ENCODE measurements around the gene FOXD2.
A peak's percentile ranks its signal among the peaks of the same experiment; 100 is the strongest.

Gene FOXD2

GRCh38 chr1:47437447-47438164, at the start of gene FOXD2:
Gene FOXD2, plus strand, starts transcription at chr1:47438044. Its CDS starts 92 bp downstream, at chr1:47438136.
- TF ChIP-seq EZH2 (IDR thresholded peaks at IDR 0.05; ENCODE audit: borderline replicate concordance, low read length): no peak
- peak; percentile 75 for TF ChIP-seq CTCF (IDR thresholded peaks at IDR 0.05; ENCODE audit: low read length)
- H3K4me1 ChIP-seq (ENCODE audit: insufficient read depth, low read length, severe bottlenecking): peaks cover 11% of the 10 kb centered on the region
- H3K79me2 ChIP-seq (ENCODE audit: insufficient read depth, low read length): no peaks in the 10 kb centered on the region
- H4K20me1 ChIP-seq (ENCODE audit: insufficient read depth, low read length): no peaks in the 10 kb centered on the region
- H3F3A ChIP-seq (ENCODE audit: insufficient read depth, low read length): no peaks in the 10 kb centered on the region
- H3K9me3 ChIP-seq (ENCODE audit: low read length): no peaks in the 10 kb centered on the region
- H3K9ac ChIP-seq (ENCODE audit: low read length): peak within 1 kb of the TSS; percentile 89
- H2AFZ ChIP-seq (ENCODE audit: low read length): no peak within 1 kb of the TSS
- H3K4me2 ChIP-seq (ENCODE audit: low read length): peak within 1 kb of the TSS; percentile 86
- H3K36me3 ChIP-seq (ENCODE audit: insufficient read depth, low read length): peaks cover 5% of the 10 kb centered on the region; the same call in 1 of the 2 replicates
- no peaks in the 10 kb centered on the region for H3K9me2 ChIP-seq (ENCODE audit: low read depth, low read length)
- H3K27ac ChIP-seq (ENCODE audit: low read depth, low read length, poor library complexity, severe bottlenecking): peak within 1 kb of the TSS; percentile 69
- peak within 1 kb of the TSS; percentile 88 for H3K4me3 ChIP-seq (ENCODE audit: low read depth, low read length, poor library complexity, severe bottlenecking)
- H3K27me3 ChIP-seq (ENCODE audit: insufficient read depth, low read length): no peaks in the 10 kb centered on the region; the same call in 1 of the 2 replicates

GRCh38 chr1:47388891-47389238, 49.0 kb upstream of the FOXD2 start:
- Histone ChIP-seq H3K27ac (ENCODE audit: low read depth, low read length, poor library complexity, severe bottlenecking) (no peak overlapping the region), H4K20me1 (ENCODE audit: insufficient read depth, low read length) (no peaks in the 10 kb centered on the region), H3K9me3 (ENCODE audit: low read length) (no peaks in the 10 kb centered on the region), H3K4me2 (ENCODE audit: low read length) (no peak overlapping the region), H3K27me3 (ENCODE audit: insufficient read depth, low read length) (no peaks in the 10 kb centered on the region), H2AFZ (ENCODE audit: low read length) (no peak overlapping the region), H3K79me2 (ENCODE audit: insufficient read depth, low read length) (no peaks in the 10 kb centered on the region), H3F3A (ENCODE audit: insufficient read depth, low read length) (no peaks in the 10 kb centered on the region), H3K9me2 (ENCODE audit: low read depth, low read length) (no peaks in the 10 kb centered on the region), H3K36me3 (ENCODE audit: insufficient read depth, low read length) (no peaks in the 10 kb centered on the region), H3K4me3 (ENCODE audit: low read depth, low read length, poor library complexity, severe bottlenecking) (no peak overlapping the region), H3K4me1 (ENCODE audit: insufficient read depth, low read length, severe bottlenecking) (no peaks in the 10 kb centered on the region), H3K9ac (ENCODE audit: low read length) (no peak overlapping the region)
- TF ChIP-seq EZH2 (IDR thresholded peaks at IDR 0.05; ENCODE audit: borderline replicate concordance, low read length) (no peak), CTCF (IDR thresholded peaks at IDR 0.05; ENCODE audit: low read length) (peak; percentile 83)

- H3K9ac ChIP-seq (ENCODE audit: low read length): no peak overlapping the region
- H3K4me2 ChIP-seq (ENCODE audit: low read length): no peak overlapping the region
- no peak overlapping the region for H2AFZ ChIP-seq (ENCODE audit: low read length)
- H3K4me3 ChIP-seq (ENCODE audit: low read depth, low read length, poor library complexity, severe bottlenecking): no peak overlapping the region
- H3K79me2 ChIP-seq (ENCODE audit: insufficient read depth, low read length): no peaks in the 10 kb centered on the region
- no peaks in the 10 kb centered on the region for H4K20me1 ChIP-seq (ENCODE audit: insufficient read depth, low read length)
- no peaks in the 10 kb centered on the region for H3K36me3 ChIP-seq (ENCODE audit: insufficient read depth, low read length)
- H3K27ac ChIP-seq (ENCODE audit: low read depth, low read length, poor library complexity, severe bottlenecking): no peak overlapping the region
- H3K4me1 ChIP-seq (ENCODE audit: insufficient read depth, low read length, severe bottlenecking): no peaks in the 10 kb centered on the region
- H3F3A ChIP-seq (ENCODE audit: insufficient read depth, low read length): no peaks in the 10 kb centered on the region
- TF ChIP-seq EZH2 (IDR thresholded peaks at IDR 0.05; ENCODE audit: borderline replicate concordance, low read length) (no peak), CTCF (IDR thresholded peaks at IDR 0.05; ENCODE audit: low read length) (no peak)
- H3K9me2 ChIP-seq (ENCODE audit: low read depth, low read length): no peaks in the 10 kb centered on the region
- no peaks in the 10 kb centered on the region for H3K9me3 ChIP-seq (ENCODE audit: low read length)
- H3K27me3 ChIP-seq (ENCODE audit: insufficient read depth, low read length): no peaks in the 10 kb centered on the region
Measured at GRCh38 chr1:47389731-47390130, 48.1 kb upstream of the FOXD2 start.
